Posterior vena cava (tissue), 2 donors: ENCODE measurements around the gene GCNT2. TPM values are rescaled to one million over a fixed set of nuclear protein-coding genes. Genes with fewer than 3 reads are reported as not detected.
"Not testable (repeated sequence)": the region's sequence is repeated elsewhere in the genome, so short reads cannot be mapped to it uniquely, and the experiment has no call there.

Experiments
- DNase-seq: peaks from one replicate; pipeline ENCODE4 v3.0.0-alpha.2; 2020; ENCODE audit warnings: low spot score
- intact Hi-C, 2 donors: fragments of 100-400 bp; cut with DNase I; formaldehyde crosslinking; loops; one replicate each; pipeline versions ENCODE4 v1.14.1 to v1.14.2; 2022 to 2023
- total RNA-seq, 2 donors: library from RNA; stranded (reverse); fragmentation: NEBNext Ultra II Directional; extraction: Animal tissue kit (Norgen Biotek cat#: 25700); gene quantifications; one replicate each; pipeline ENCODE4 v1.2.1, GENCODE V29; 2021
- donor health status: DM: yes; HTN: yes; CAD: no.
- donor health status: DM: yes; HTN: yes; CAD: no.

GCNT2 gene
- total RNA-seq, 2 donors from 2014 or later: 1.9 to 2.6 TPM

- DNase-seq: no peak
Observed at GRCh38 chr6:10510592-10511367, 10.4 kb upstream of the GCNT2 start.

GRCh38 chr6:10511477-10511876 lies 9.7 kb upstream of the GCNT2 start:
- DNase-seq: no peak
- intact Hi-C loops: loop anchor here in 1 of 2 donors (10.0 kb wide), 1 partner anchor 183 kb away; the partner anchor contains the start of genes C6orf52 and PAK1IP1

More at GRCh38 chr6:10510592-10511367, 10.4 kb upstream of the GCNT2 start:
- intact Hi-C loops: loop anchor here in 1 of 2 donors (10.0 kb wide), 1 partner anchor 184 kb away; the partner anchor contains the start of genes C6orf52 and PAK1IP1

- intact Hi-C loops: loop anchor here in 1 of 2 donors (10.0 kb wide), 1 partner anchor 181 kb away; the partner anchor contains the start of genes C6orf52 and PAK1IP1
- DNase-seq: no peak
Observed at GRCh38 chr6:10513544-10513943, 7.6 kb upstream of the GCNT2 start.

- intact Hi-C loops: loop anchor here in 1 of 2 donors (10.0 kb wide), 1 partner anchor 181 kb away; the partner anchor contains the start of genes C6orf52 and PAK1IP1
- DNase-seq: no peak
Observed at GRCh38 chr6:10514049-10514780, 6.9 kb upstream of the GCNT2 start.

- DNase-seq: no peak
- intact Hi-C loops: loop anchor here in 1 of 2 donors (10.0 kb wide), 1 partner anchor 178 kb away; the partner anchor contains the start of genes C6orf52 and PAK1IP1
Observed at GRCh38 chr6:10516953-10517352, 4.2 kb upstream of the GCNT2 start.

GRCh38 chr6:10518557-10519407 lies 2.4 kb upstream of the GCNT2 start:
- intact Hi-C loops: loop anchor here in 1 of 2 donors (10.0 kb wide), 1 partner anchor 176 kb away; the partner anchor contains the start of genes C6orf52 and PAK1IP1
- DNase-seq: no peak

- intact Hi-C loops: loop anchor here in 1 of 2 donors (10.0 kb wide), 1 partner anchor 175 kb away; the partner anchor contains the start of genes C6orf52 and PAK1IP1
- not testable (repeated sequence) for DNase-seq
Observed at GRCh38 chr6:10519408-10519697, 1.8 kb upstream of the GCNT2 start.

GRCh38 chr6:10520468-10520867 lies 683 bp upstream of the GCNT2 start:
- intact Hi-C loops: no loop called here

GRCh38 chr6:10522929-10523573 lies 1.9 kb downstream of the GCNT2 start:
- intact Hi-C loops: no loop called here
- DNase-seq: no peak

More at GRCh38 chr6:10520468-10520867, 683 bp upstream of the GCNT2 start:
- no peak for DNase-seq

GRCh38 chr6:10526156-10526555 lies 5.0 kb downstream of the GCNT2 start:
- no peak for DNase-seq
- intact Hi-C loops: no loop called here

- DNase-seq: no peak
- intact Hi-C loops: no loop called here
Observed at GRCh38 chr6:10528158-10528981, 7.2 kb downstream of the GCNT2 start.

- intact Hi-C loops: no loop called here
- no peak for DNase-seq
Observed at GRCh38 chr6:10529231-10529801, 8.2 kb downstream of the GCNT2 start.

- DNase-seq, intact Hi-C loops: not testable (repeated sequence)
Observed at GRCh38 chr6:10529828-10530374, 8.8 kb downstream of the GCNT2 start.

GRCh38 chr6:10531503-10531902 lies 10.4 kb downstream of the GCNT2 start:
- intact Hi-C loops: no loop called here
- DNase-seq: no peak

- intact Hi-C loops: no loop called here
- no peak for DNase-seq
Observed at GRCh38 chr6:10531942-10532341, 10.8 kb downstream of the GCNT2 start.

GRCh38 chr6:10532392-10532791 lies 11.2 kb downstream of the GCNT2 start:
- intact Hi-C loops: no loop called here
- no peak for DNase-seq

GRCh38 chr6:10534419-10534762 lies 13.2 kb downstream of the GCNT2 start:
- no peak for DNase-seq
- intact Hi-C loops: no loop called here
